NCI-H2227 treated with DMSO at 0.1 percent for 48 hours (cell line): ENCODE data around the gene PTPA.

ENCODE experiments used
- DNase-seq: peaks from one replicate; lab custom pipeline; 2025; lab: John Stamatoyannopoulos, UW

PTPA gene

DNA sequence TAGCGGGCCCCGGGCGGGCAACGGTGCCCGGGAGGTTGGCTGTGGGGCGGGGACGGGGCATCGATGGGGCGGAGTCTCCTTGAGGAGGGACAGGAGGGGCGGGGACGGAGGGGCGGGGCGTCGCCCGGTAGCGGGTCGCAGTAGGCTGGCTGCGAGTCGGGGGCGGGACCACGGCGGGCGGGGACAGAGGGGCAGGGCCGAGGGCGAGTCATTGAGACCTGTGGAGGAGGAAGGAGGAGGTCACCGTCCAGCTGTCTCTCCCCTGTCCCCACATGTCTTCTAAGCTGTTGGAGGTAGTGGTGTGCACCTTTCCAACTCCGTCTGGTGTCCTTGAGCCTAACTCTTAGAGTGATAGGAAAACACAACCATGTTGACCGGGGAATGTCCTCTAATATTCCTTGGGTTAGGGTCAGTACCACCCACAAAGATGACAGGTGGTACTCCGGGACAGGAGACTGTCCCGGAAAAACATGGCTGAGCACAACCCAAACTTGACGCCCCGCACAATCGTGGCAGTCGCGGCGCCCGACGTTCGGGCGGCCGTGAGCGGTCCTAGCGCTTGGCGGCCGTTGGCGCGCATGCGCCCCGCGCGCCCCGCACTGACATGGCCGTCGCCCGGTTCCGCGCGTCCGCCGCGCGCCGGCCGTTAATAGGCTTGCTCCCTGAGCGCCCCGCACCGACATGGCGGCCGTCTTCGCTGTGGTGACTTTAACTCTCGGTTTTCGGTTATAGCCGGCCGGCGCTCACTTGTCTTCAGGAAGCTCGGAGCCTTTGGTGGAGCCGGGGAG is at the start of gene PTPA, which contains the start of gene CRAT:
Gene PTPA, plus strand, starts transcription at position 676 of the 788 bp plus-strand sequence. CDS start 186 bp downstream, outside the sequence.
Gene CRAT, minus strand, starts transcription at position 54 of the 788 bp plus-strand sequence. CDS start 284 bp downstream, outside the sequence.
- DNase-seq, result peak; percentile 83

- DNase-seq, result no peak
Measured at GRCh38 chr9:129063061-129063460, 48.2 kb upstream of the PTPA start.

GRCh38 chr9:129064499-129064908 is 46.7 kb upstream of the PTPA start:
- no peak for DNase-seq

- no peak for DNase-seq
Measured at GRCh38 chr9:129068110-129068509, 43.1 kb upstream of the PTPA start.

DNA sequence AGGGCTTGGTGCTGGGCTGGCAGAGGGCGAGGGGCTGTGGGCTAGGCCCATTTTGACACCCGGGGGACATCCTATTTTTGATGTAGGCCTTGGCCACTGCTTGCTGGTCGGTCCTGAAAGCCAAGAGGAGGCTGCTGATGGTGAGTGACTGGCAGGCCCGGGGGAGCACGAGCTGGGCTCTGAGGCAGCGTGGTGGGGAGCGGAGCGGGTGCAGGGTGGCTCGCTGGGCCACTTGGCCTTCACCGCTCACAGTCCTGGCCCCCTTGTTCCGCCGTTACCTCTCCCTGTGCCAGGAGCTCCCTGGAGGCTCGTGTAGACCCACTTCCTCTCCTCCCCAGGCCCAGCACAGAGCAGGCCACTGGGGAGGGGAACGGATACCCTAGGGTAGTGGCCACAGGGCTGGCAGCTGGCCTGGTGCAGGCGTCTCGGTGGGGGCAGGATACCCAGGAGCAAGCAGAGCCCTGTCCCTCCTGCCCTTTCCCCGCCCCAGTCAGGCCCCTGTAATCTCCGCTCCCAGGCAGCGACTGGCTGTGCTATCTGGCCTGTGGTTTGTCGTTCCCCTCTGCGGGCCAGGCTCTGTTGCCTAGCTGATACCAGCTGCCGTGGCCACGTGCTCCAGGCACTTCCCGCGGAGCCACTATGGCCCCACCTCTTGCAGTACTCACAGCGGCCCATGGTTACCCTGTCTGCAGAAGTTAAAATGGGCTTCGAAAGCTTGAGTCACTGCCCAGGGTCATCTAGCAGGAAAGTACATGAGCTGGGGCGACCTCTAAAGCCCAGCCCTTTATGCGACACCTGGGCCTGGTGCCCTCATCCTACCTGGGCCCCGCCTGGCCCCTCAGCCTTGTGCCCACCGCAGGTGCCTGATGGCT is 42.0 kb upstream of the PTPA start:
- no peak for DNase-seq

DNA sequence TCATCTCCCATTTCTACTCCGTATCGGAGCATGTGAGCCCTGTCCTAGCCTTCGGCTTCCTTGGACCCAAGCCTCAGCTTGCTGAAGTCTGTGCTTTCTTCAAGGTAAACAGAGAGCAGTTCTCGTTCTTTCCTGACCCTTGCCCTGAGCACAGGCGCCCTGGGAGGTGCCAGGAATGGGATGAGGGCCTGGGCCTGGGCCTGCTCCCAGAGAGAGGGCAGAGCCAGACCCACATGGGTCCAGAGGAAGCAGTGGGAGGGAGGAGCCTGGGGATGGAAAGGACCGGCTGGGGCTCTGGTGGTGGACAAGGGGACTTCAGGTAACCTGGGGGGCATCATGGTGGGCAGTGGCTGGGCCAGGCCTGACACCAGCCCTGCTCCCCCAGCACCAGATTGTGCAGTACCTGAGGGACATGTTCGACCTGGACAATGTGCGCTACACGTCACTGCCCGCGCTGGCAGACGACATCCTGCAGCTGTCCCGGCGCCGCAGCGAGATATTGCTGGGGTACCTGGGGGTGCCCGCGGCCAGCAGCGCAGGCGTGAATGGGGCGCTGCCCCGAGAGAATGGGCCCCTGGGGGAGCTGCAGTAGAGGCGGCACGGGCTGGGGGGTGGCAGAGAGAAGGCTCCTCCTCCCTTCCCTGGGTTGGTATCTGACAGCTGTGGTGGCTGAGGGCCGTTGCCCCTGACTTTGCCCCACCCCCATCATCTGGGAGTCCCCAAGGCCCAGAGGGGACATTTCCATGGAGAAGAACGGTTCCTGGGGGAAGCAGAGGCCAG is 41.2 kb upstream of the PTPA start:
- DNase-seq, result no peak

DNA sequence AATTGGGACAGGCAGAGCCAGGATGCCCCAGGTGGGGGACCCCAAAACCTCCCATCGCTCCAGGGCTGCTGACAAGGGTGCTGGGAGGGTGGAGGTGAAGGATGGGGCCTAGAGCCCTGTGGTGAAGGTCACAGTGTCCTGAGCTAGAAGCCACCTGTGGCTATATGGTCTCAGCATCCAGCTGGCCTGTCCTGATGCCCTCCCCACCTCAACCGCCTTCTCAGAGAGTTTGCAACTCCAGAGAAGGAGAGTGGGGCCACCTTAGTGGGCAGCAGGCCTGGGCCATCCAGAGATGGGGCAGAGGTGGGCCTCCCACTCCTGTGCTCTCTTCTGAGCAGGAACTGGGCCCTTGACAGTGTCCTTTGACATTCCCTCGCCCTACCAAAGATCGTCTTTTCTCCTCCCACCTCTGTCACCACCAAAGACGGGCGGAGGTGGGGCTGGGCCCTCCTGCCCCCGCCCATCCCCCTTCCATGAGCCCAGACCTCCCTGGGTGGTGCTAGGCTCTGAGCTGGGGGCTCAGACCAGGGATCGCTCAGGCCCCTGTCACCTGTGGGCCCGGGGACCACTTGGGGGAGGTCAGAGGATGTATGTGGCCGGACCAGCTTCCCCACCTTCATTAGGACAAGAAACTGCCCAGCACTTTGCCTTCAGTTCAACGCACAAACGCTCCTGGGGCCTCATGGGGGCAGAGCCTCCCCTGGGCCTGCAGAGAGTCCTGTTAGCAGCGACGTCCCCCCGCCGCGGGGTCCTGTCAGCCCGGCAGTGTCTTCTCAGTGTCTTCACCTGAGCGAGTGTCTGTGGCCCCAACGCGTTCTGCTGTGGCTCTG is 40.3 kb upstream of the PTPA start:
- DNase-seq, result no peak

DNA sequence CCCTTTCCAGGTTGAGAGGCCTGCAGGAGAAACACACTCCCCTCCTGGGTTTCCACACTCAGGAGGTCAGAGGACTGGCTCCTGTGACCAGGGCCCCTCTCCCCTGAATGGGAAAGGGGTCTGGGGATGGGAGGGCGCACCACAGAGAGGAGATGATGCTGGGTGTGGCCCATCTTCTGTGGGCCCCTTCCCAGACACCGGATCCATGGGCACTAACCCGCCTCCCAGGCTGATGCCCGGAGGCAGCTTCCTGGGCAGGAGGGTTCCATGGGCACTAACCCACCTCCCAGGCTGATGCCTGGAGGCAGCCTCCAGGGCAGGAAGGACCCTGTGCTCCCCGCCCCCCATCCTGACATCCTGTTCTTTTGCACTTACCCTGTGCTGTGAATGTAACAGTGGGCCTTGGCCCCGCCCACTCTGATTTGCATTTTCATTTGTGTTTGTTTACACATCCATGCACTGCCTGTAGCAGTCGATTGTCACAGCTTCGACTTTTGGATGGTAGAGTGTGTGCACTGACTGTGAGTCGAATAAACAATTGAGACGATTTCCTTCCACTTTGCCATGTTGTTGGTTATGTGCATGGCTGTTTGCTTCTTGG is 39.6 kb upstream of the PTPA start:
- DNase-seq, result no peak

- no peak for DNase-seq
Measured at GRCh38 chr9:129072171-129072570, 39.0 kb upstream of the PTPA start.

DNA sequence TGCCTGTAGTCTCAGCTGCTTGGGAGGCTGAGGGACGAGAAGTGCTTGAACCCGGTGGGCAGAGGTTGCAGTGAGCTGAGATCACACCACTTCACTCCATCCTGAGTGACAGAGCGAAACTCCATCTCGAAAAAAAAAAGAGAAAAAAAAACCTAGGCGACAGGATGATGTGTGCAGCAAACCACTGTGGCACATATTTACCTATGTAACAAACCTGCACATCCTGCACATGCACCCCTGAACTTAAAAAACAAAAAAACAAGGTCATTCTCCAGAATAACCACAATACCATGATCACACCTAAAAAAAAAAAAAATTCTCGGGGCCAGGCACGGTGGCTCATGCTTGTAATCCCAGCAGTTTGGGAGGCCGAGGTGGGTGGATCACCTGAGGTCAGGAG is 37.8 kb upstream of the PTPA start:
- no peak for DNase-seq

GRCh38 chr9:129074106-129074505 is 37.1 kb upstream of the PTPA start:
- DNase-seq, result no peak

GRCh38 chr9:129075996-129076639 is 35.1 kb upstream of the PTPA start:
- no peak for DNase-seq

DNA sequence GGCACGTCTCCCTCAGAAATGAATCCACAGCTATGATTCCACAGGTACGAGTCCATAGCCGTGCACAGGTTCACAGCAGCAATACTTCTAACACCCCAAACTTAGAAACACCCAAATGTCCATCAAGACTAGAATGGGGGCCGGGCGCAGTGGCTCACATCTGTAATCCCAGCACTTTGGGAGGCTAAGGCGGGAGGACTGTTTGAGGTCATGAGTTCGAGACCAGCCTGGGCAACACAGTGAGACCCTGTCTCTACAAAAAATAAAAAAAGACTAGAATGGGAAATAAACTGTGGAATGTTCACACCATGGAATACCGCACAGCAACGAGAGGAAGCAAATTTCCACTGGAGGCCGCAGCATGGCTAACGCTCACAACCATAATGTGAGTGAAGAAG is 34.6 kb upstream of the PTPA start:
- no peak for DNase-seq

- no peak for DNase-seq
Measured at GRCh38 chr9:129077236-129077635, 34.0 kb upstream of the PTPA start.

DNA sequence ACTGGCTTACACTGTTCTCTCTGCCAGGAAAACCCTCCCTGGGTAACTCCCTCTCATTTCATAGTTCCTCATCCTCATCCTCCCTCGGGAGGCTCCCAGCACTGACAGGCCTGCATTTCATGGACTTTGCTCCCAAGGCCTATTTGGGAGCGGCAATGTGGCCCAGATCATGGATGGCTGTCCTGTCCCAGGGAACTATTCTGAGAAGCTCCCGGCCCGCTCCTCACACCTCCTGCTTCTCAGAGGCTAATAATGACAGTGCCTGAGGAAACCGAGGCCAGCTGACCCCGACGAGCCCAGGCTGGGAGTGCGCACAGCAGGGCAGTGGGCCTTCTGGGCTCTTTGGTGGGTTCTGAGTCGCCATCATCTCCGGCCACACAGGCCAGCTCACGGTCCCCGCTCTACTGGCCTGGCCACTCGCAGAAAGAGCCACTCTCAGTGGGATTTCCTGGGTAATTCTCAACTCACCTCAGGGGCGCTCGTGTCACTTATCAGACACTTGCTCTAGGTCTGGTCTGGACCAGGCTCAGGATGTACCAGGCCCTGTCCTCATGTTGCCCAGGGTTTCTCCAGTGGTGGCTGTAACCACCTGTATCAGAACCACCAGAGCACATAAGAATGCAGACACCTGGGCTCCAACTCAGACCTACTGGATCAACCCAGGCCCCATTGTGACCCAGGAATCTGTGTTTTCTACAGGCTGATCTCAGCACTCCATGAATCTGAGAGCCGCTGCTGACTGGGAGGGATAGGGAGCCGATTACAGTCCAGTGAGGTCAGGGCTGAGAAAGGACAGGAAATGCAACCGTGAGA is 32.3 kb upstream of the PTPA start:
- DNase-seq, result no peak

GRCh38 chr9:129079829-129080228 is 31.4 kb upstream of the PTPA start:
- no peak for DNase-seq

DNA sequence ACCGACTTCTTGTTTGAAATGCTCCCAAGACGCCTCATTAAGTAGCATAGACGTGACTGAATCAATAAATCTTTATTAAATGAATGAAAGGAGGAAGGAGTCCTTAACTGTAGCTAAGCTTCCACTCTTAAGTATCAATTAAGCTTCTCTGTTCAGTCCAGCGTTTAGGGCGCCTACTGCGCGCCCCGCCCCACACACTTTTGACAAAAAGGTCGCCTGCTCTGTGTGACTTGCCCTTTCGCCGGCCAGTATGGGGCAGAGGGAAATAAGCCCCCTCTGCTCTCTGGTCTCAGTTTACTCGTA is 31.0 kb upstream of the PTPA start:
- DNase-seq, result no peak

DNA sequence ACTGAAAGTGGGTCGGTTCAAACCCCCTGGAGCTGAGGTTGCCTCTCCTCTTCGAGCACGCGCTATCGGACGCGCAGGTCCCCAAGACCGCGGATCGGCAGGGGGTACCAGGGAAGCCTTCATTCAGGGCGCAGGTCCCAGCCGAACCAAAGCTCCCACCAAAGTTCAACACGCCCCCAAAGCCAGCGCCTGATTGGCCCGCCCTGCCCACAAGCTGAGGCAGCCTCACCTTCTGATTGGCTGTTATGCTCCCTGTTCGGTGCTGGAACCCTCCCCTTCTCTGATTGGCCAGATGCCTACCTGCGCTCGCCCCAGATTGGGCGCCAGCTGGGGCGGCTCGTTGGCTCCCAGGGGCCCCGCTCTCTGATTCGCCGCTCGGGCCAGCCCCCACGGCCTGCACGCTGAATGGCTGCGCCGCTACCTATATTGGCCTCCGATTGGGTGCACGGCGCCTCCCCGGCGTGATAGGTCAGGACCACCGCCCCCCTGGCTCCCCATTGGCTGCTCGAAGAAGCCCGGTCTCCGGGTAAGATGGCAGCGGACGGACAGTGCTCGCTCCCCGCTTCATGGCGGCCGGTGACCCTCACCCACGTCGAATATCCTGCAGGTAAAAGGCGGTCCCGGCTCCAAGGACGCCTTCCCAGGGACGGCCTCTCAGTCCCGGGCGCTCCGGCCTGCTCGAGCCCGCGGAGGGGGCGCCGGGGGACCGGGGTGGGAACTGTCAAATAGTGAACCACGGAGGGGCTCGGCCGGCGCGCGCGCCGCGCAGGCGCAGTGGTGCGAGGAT is 30.4 kb upstream of the PTPA start, which contains the start of gene DOLPP1:
Gene DOLPP1, plus strand, starts transcription at position 511 of the 787 bp plus-strand sequence. Its CDS starts 21 bp downstream, at position 532.
- peak; percentile 93 for DNase-seq
